Measurements from ENCODE around the gene DCBLD2.

DCBLD2 gene

DNA sequence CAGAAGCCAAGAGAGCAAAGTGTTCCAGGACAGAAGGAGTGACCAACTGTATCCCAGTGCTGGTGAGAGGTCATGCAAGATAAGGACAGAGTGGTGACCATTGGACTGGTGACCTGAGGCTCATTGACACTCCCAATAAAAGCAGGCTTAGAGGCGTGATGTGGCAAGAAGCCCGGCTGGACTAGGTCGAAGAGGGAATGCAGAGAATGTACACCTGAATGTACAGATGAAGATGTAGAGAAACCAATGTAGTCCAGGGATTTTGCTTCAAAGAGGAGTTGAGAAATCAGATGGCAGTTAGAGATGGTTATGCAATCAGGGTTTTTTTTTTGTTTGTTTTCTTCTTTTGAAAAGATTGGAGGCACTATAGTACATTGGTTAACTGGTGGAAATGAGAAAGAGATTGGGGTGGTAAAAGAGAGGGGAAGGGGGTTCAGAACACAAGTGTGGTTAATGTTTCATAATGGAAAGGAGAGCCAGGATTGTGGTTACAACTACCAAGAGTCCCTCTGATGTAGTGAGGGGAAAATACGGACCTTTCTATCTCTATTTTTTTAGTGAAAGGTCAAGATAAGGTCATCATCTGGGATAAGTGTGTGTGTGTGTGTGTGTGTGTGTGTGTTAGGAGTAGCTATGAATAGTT lies 115.0 kb downstream of the DCBLD2 start:
- Histone ChIP-seq H3K4me3 (ENCODE audit: low read length) (no peak overlapping the region), H3K9ac (ENCODE audit: low read depth, low read length) (no peak overlapping the region), H3K4me2 (ENCODE audit: low read length) (no peak overlapping the region), H3K4me1 (ENCODE audit: control insufficient read depth, insufficient read depth, low read length) (peaks cover 45% of the 10 kb centered on the region), H3K27me3 (ENCODE audit: control insufficient read depth, insufficient read depth, low read length) (no peaks in the 10 kb centered on the region), H3K9me3 (replicated peaks; ENCODE audit: low read length) (no peaks in the 10 kb centered on the region), H3K36me3 (ENCODE audit: insufficient read depth, low read length) (no peaks in the 10 kb centered on the region)

GRCh38 chr3:98784666-98785600 lies 116.6 kb downstream of the DCBLD2 start:
- H3K9ac ChIP-seq (ENCODE audit: low read depth, low read length) = no peak overlapping the region
- H3K36me3 ChIP-seq (ENCODE audit: insufficient read depth, low read length) = no peaks in the 10 kb centered on the region
- H3K4me2 ChIP-seq (ENCODE audit: low read length) = peak overlapping the region; percentile 5
- no peaks in the 10 kb centered on the region for H3K27me3 ChIP-seq (ENCODE audit: control insufficient read depth, insufficient read depth, low read length)
- H3K4me3 ChIP-seq (ENCODE audit: low read length) = no peak overlapping the region
- peaks cover 48% of the 10 kb centered on the region for H3K4me1 ChIP-seq (ENCODE audit: control insufficient read depth, insufficient read depth, low read length)
- H3K9me3 ChIP-seq (replicated peaks; ENCODE audit: low read length) = no peaks in the 10 kb centered on the region

DNA sequence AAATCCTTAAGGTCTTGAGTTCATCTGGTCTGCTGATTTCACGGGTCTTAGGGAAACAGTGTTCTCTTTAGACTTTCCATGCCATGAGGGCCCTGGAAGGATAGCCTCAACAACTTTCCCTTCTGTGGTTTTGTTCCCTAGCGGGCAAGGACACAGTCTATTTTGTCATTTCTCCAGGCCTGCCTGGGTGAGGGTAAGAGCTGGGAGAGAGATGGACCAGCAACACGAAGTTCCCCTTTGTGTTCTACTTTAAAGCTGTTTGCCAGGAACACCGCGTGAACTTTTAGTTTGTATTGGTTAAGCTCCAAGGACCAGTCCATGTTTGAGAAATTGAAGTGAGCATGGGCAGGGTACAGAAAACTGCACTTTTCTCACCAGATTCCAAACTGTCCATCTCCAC lies 117.5 kb downstream of the DCBLD2 start:
- no peaks in the 10 kb centered on the region for H3K9me3 ChIP-seq (replicated peaks; ENCODE audit: low read length)
- no peak overlapping the region for H3K4me3 ChIP-seq (ENCODE audit: low read length)
- H3K4me2 ChIP-seq (ENCODE audit: low read length) = no peak overlapping the region
- H3K27me3 ChIP-seq (ENCODE audit: control insufficient read depth, insufficient read depth, low read length) = no peaks in the 10 kb centered on the region
- H3K36me3 ChIP-seq (ENCODE audit: insufficient read depth, low read length) = no peaks in the 10 kb centered on the region
- H3K4me1 ChIP-seq (ENCODE audit: control insufficient read depth, insufficient read depth, low read length) = peaks cover 56% of the 10 kb centered on the region
- no peak overlapping the region for H3K9ac ChIP-seq (ENCODE audit: low read depth, low read length)

DNA sequence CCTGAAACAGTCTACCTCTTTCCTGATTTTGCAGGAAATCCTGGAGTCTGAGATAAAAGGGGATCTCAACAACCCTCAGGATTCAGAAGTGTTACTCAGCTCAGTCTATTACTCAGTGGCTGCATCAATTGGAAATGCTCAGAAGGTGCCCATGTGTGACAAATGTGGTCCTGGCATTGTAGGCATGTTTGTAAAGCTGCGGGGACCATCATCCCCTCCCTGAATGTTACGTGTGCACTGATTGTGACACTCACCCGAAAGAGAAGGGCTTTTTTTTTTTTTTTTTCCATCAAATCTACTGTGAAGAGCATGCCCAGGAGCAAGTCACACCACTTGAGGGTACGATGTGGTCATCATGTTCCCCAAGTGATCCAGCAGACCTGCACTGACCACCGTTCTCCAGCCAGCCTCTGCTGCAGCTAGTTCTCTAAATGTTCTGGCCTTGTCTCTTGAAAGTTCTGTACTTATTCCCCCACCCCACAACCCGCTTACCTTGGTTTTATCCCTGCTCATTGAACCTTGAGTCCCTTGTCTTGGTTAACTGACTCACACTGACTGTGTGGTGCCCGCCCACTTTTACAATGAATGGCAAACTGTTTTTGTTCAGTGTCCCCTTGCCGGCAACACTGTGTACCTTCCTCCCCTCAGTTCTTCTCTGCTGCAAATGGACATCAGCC lies 118.5 kb downstream of the DCBLD2 start:
- Histone ChIP-seq H3K9me3 (replicated peaks; ENCODE audit: low read length) (no peaks in the 10 kb centered on the region), H3K27me3 (ENCODE audit: control insufficient read depth, insufficient read depth, low read length) (no peaks in the 10 kb centered on the region), H3K4me2 (ENCODE audit: low read length) (no peak overlapping the region), H3K36me3 (ENCODE audit: insufficient read depth, low read length) (no peaks in the 10 kb centered on the region), H3K9ac (ENCODE audit: low read depth, low read length) (no peak overlapping the region), H3K4me3 (ENCODE audit: low read length) (no peak overlapping the region), H3K4me1 (ENCODE audit: control insufficient read depth, insufficient read depth, low read length) (peaks cover 67% of the 10 kb centered on the region)

- Histone ChIP-seq H3K36me3 (ENCODE audit: insufficient read depth, low read length) (no peaks in the 10 kb centered on the region), H3K4me1 (ENCODE audit: control insufficient read depth, insufficient read depth, low read length) (peaks cover 59% of the 10 kb centered on the region), H3K27me3 (ENCODE audit: control insufficient read depth, insufficient read depth, low read length) (no peaks in the 10 kb centered on the region), H3K4me3 (ENCODE audit: low read length) (no peak overlapping the region), H3K9ac (ENCODE audit: low read depth, low read length) (no peak overlapping the region), H3K4me2 (ENCODE audit: low read length) (no peak overlapping the region), H3K9me3 (replicated peaks; ENCODE audit: low read length) (no peaks in the 10 kb centered on the region)
Observed at GRCh38 chr3:98780343-98780742, 121.2 kb downstream of the DCBLD2 start.

- H3K27me3 ChIP-seq (ENCODE audit: control insufficient read depth, insufficient read depth, low read length) = no peaks in the 10 kb centered on the region
- H3K9ac ChIP-seq (ENCODE audit: low read depth, low read length) = peak overlapping the region; percentile 24
- no peaks in the 10 kb centered on the region for H3K36me3 ChIP-seq (ENCODE audit: insufficient read depth, low read length)
- no peak overlapping the region for H3K4me3 ChIP-seq (ENCODE audit: low read length)
- peaks cover 54% of the 10 kb centered on the region for H3K4me1 ChIP-seq (ENCODE audit: control insufficient read depth, insufficient read depth, low read length)
- H3K4me2 ChIP-seq (ENCODE audit: low read length) = no peak overlapping the region
- no peaks in the 10 kb centered on the region for H3K9me3 ChIP-seq (replicated peaks; ENCODE audit: low read length)
Observed at GRCh38 chr3:98779541-98780335, 121.8 kb downstream of the DCBLD2 start.

DNA sequence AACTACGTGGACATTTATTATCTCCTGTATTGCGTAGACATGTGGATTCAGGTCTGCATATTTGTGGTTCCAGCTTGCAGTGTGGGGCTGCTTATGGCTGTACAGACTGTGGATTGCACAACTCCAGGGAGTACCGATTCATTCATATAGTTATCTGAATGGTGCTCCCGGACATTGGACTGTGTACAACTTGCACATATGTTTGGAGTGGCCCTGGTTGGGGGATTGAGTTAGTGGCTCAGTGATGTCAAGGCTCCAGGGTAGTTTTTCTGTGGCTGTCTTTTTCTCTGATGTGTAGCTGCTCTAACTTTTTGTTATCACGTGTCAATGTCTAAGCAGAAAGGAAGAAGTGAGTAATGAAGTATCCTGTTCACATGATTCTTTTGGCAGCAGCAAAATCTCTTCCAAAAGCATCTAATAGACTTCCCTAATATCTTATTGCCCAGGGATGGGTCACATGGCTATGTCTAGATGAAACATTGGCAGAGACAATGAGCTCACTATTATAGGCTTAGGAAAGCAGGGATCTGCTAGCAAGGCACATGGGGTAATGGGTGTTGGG lies 122.6 kb downstream of the DCBLD2 start:
- Histone ChIP-seq H3K36me3 (ENCODE audit: insufficient read depth, low read length) (no peaks in the 10 kb centered on the region), H3K9ac (ENCODE audit: low read depth, low read length) (peak overlapping the region; percentile 24), H3K4me1 (ENCODE audit: control insufficient read depth, insufficient read depth, low read length) (peaks cover 45% of the 10 kb centered on the region), H3K9me3 (replicated peaks; ENCODE audit: low read length) (no peaks in the 10 kb centered on the region), H3K27me3 (ENCODE audit: control insufficient read depth, insufficient read depth, low read length) (no peaks in the 10 kb centered on the region), H3K4me3 (ENCODE audit: low read length) (no peak overlapping the region), H3K4me2 (ENCODE audit: low read length) (peak overlapping the region; percentile 47)

GRCh38 chr3:98778383-98778782 lies 123.1 kb downstream of the DCBLD2 start:
- peak overlapping the region; percentile 47 for H3K4me2 ChIP-seq (ENCODE audit: low read length)
- no peaks in the 10 kb centered on the region for H3K9me3 ChIP-seq (replicated peaks; ENCODE audit: low read length)
- H3K4me3 ChIP-seq (ENCODE audit: low read length) = no peak overlapping the region
- peak overlapping the region; percentile 17 for H3K9ac ChIP-seq (ENCODE audit: low read depth, low read length)
- H3K27me3 ChIP-seq (ENCODE audit: control insufficient read depth, insufficient read depth, low read length) = no peaks in the 10 kb centered on the region
- no peaks in the 10 kb centered on the region for H3K36me3 ChIP-seq (ENCODE audit: insufficient read depth, low read length)
- H3K4me1 ChIP-seq (ENCODE audit: control insufficient read depth, insufficient read depth, low read length) = peaks cover 41% of the 10 kb centered on the region

- H3K27me3 ChIP-seq (ENCODE audit: control insufficient read depth, insufficient read depth, low read length) = no peaks in the 10 kb centered on the region
- H3K36me3 ChIP-seq (ENCODE audit: insufficient read depth, low read length) = no peaks in the 10 kb centered on the region
- no peak overlapping the region for H3K9ac ChIP-seq (ENCODE audit: low read depth, low read length)
- H3K9me3 ChIP-seq (replicated peaks; ENCODE audit: low read length) = no peaks in the 10 kb centered on the region
- peak overlapping the region; percentile 47 for H3K4me2 ChIP-seq (ENCODE audit: low read length)
- H3K4me3 ChIP-seq (ENCODE audit: low read length) = no peak overlapping the region
- H3K4me1 ChIP-seq (ENCODE audit: control insufficient read depth, insufficient read depth, low read length) = peaks cover 35% of the 10 kb centered on the region
Observed at GRCh38 chr3:98777801-98778220, 123.7 kb downstream of the DCBLD2 start.

- no peaks in the 10 kb centered on the region for H3K36me3 ChIP-seq (ENCODE audit: insufficient read depth, low read length)
- H3K4me2 ChIP-seq (ENCODE audit: low read length) = no peak overlapping the region
- H3K9ac ChIP-seq (ENCODE audit: low read depth, low read length) = no peak overlapping the region
- no peaks in the 10 kb centered on the region for H3K27me3 ChIP-seq (ENCODE audit: control insufficient read depth, insufficient read depth, low read length)
- H3K4me3 ChIP-seq (ENCODE audit: low read length) = no peak overlapping the region
- H3K9me3 ChIP-seq (replicated peaks; ENCODE audit: low read length) = no peaks in the 10 kb centered on the region
- H3K4me1 ChIP-seq (ENCODE audit: control insufficient read depth, insufficient read depth, low read length) = peaks cover 34% of the 10 kb centered on the region
Observed at GRCh38 chr3:98777286-98777685, 124.2 kb downstream of the DCBLD2 start.

- no peaks in the 10 kb centered on the region for H3K27me3 ChIP-seq (ENCODE audit: control insufficient read depth, insufficient read depth, low read length)
- no peaks in the 10 kb centered on the region for H3K36me3 ChIP-seq (ENCODE audit: insufficient read depth, low read length)
- no peak overlapping the region for H3K4me2 ChIP-seq (ENCODE audit: low read length)
- H3K4me3 ChIP-seq (ENCODE audit: low read length) = no peak overlapping the region
- peaks cover 34% of the 10 kb centered on the region for H3K4me1 ChIP-seq (ENCODE audit: control insufficient read depth, insufficient read depth, low read length)
- H3K9me3 ChIP-seq (replicated peaks; ENCODE audit: low read length) = no peaks in the 10 kb centered on the region
- no peak overlapping the region for H3K9ac ChIP-seq (ENCODE audit: low read depth, low read length)
Observed at GRCh38 chr3:98776140-98776493, 125.4 kb downstream of the DCBLD2 start.

Data from skeletal muscle satellite cell (primary cell).